HG02970 (cell line): ENCODE results near the gene ART5.
"Not testable (repeated sequence)": the region's sequence is repeated elsewhere in the genome, so short reads cannot be mapped to it uniquely, and the experiment has no call there.

Experiments used
- ATAC-seq: cut with Tn5 transposase; IDR thresholded peaks from one replicate; pipeline ENCODE4 v1.9.1; 2021; ENCODE audit warnings: mild to moderate bottlenecking, moderate library complexity, moderate number of reproducible peaks; ENCODE audit not compliant: unreplicated experiment, low FRiP score

The ART5 gene

DNA sequence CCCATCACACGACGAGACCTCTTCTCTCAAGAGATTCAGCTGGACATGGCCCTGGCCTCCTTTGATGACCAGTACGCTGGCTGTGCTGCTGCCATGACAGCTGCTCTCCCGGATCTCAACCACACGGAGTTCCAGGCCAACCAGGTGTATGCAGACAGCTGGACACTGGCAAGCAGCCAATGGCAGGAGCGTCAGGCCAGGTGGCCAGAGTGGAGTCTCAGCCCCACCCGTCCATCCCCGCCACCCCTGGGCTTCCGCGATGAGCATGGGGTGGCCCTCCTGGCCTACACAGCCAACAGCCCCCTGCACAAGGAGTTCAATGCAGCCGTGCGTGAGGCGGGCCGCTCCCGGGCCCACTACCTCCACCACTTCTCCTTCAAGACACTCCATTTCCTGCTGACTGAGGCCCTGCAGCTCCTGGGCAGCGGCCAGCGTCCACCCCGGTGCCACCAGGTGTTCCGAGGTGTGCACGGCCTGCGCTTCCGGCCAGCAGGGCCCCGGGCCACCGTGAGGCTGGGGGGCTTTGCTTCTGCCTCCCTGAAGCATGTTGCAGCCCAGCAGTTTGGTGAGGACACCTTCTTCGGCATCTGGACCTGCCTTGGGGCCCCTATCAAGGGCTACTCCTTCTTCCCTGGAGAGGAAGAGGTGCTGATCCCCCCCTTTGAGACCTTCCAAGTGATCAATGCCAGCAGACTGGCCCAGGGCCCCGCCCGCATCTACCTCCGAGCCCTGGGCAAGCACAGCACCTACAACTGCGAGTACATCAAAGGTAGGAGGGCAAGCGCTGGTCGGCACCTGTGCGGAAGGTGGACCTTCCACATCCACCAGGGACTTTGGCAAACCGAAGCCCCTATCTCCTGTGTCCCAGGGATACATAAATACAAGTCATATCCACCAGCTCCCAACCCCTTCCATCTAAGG lies 18.1 kb upstream of the ART5 start:
- ATAC-seq = no peak

- ATAC-seq = no peak
Observed at GRCh38 chr11:3658252-3658651, 16.5 kb upstream of the ART5 start.

DNA sequence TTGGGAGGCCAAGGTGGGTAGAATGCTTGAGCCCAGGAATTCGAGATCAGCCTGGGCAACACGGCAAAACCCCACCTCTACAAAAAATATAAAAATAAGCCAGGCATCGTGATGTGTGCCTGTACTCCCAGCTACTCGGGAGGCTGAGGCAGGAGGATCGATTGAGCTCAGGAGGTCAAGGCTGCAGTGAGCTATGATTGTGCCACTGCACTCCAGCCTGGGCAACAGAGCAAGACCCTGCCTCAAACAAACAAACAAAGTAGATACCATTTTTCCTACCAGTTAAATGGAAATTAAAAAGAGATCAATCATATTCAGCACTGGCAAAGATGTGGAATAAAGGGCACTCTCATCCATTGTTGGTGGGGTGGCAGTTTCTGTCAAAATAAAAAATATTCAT lies 15.5 kb upstream of the ART5 start:
- ATAC-seq = not testable (repeated sequence)

DNA sequence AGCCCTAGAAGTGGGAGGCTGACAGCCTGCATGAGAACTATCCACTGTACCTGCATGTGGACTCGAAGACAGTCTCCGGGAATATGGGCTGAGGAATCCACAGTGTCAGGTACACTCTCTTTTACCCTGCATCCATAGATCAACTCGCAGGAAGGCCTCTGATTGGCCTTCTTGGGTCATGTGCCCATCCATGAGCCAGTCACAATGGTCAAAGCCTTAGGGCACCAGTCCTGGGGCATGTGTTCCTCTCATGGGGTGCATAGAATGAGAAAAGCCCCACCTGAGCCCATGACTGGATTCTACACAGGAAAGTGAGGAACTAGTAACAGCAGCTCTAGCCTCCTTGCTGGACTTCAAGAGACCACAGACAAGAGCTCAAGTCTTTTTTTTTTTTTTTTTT lies 13.8 kb upstream of the ART5 start:
- no peak for ATAC-seq

DNA sequence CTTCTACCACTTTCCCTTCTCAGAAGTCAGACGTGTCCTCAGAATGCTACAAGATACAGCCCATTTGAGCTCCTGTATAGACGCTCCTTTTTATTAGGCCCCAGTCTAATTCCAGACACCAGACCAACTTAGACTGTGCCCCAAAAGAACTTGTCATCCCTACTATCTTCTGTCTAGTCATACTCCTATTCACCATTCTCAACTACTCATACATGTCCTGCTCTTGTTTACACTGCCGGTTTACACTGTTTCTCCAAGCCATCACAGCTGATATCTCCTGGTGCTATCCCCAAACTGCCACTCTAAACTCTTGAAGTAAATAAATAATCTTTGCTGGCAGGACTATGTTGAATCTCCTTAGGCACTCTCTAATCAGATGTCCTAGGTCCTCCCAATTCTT lies 10.7 kb upstream of the ART5 start:
- not testable (repeated sequence) for ATAC-seq

DNA sequence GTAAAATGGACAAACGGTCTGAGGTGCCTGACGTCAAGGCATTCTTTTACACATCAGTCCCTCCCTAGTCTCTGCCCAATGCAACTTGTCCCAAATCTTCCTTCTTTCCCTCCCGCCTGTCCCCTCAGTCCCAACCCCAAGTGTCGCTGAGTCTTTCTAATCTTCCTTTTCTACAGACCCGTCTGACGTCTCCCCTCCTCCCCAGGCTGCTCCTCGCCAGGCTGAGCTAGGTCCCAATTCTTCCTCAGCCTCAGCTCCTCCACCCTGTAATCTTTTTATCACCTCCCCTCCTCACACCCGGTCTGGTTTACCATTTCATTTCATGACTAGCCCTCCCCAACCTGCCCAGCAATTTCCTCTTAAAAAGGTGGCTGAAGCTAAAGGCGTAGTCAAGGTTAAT lies 7.6 kb upstream of the ART5 start:
- ATAC-seq = not testable (repeated sequence)

DNA sequence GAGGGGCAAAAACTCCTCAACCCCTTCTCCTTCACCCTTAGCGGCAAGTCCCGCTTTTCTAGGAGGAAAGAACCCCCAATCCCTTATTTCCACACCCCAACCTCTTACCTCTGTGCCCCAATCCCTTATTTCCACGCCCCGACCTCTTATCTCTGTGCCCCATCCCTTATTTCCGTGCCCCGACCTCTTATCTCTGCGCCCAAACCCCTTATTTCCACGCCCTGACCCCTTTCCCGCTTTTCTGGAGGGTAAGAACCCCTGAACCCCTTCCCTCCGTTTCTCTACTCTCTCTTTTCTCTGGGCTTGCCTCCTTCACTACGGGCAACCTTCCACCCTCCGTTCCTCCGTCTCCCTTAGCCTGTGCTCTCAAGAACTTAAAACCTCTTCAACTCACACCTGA lies 7.1 kb upstream of the ART5 start:
- not testable (repeated sequence) for ATAC-seq

- ATAC-seq = no peak
Observed at GRCh38 chr11:3645552-3645951, 3.8 kb upstream of the ART5 start.

- ATAC-seq = no peak
Observed at GRCh38 chr11:3644817-3645235, 3.0 kb upstream of the ART5 start, which contains the start of gene ART1. Gene ART1 (plus strand): TSS chr11:3645128. CDS start chr11:3659214, 14,086 bp downstream.

- not testable (repeated sequence) for ATAC-seq
Observed at GRCh38 chr11:3643102-3643546, 1.3 kb upstream of the ART5 start.

GRCh38 chr11:3642071-3642951 lies 519 bp upstream of the ART5 start:
- ATAC-seq = no peak

- ATAC-seq = no peak
Observed at GRCh38 chr11:3641191-3641590, 601 bp downstream of the ART5 start.

- no peak for ATAC-seq
Observed at GRCh38 chr11:3639841-3640240, 2.0 kb downstream of the ART5 start.

DNA sequence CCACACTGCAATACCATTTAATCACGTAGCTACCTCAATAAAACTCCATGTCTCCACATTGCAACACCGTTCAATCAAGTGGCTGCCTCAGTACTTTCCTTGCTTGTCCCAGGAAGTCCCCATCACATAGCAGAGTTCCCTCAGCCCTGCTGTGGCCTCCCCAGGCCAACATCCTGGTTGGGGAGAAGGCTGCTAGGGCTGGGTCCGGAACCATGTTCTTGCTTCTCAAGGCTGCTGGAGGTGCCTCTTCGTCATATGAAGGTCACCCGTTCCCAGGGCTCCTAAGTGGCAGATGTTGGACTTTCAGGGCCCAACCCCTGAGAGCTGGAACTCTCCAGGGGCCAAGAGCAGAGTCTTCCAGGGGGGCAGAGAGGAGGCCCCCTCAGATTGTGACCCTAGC lies 3.3 kb downstream of the ART5 start:
- no peak for ATAC-seq

DNA sequence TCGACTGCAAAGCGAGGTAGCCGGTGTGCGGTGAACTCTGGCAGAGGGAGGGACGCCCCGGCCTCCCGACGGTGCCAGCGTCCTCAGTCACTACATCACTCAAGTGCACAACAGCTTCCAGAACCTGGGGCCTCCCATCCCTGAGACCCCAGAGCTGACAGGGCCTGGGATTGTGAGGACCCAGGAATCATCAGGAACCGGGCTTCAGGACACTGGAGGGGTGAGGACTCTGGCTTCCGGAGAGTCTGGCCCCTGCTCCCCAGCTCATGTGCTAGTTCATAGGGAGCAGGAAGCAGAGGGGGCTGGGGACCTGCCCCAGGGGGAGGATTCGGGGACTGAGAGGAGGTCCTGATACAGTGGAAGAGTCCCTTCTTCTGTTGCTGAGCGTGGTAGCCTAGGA lies 4.6 kb downstream of the ART5 start:
- ATAC-seq = no peak

DNA sequence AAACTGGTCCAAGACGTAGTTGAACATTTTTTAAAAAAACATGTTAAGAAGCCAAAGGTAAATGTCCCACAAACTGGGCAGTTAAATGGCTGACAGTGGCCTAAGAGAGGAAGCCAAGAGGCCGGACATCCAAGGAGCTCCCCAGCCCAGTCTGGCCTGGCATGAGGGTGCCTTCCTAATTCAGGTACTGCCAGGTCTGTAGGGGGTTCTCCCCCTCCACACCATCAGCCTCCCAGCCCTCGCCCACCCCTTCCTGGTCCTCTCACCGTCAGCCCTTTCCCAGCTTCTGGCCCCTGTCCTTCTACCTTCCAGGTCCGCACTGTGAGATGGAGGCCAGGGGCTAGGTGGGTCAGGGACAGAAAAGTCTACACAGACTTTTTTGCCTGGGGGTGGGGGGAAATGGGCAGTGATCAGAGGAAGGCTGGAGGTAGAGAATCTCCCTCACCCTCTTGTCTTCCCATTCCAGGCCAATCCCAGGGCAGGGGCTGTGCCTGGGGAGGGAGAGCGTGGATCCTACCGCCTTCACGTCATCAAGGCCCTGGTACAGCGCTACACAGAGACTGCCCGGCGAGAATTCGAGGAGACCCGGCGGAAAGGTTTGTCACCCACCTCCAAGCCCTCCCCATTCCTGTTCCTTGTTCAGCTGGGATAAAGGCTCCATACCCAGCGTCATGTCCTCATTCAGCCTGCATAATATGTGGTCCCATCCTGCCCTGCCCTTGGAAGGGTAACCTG lies 6.0 kb downstream of the ART5 start:
- ATAC-seq = no peak

- ATAC-seq = no peak
Observed at GRCh38 chr11:3632070-3632660, 9.6 kb downstream of the ART5 start.

DNA sequence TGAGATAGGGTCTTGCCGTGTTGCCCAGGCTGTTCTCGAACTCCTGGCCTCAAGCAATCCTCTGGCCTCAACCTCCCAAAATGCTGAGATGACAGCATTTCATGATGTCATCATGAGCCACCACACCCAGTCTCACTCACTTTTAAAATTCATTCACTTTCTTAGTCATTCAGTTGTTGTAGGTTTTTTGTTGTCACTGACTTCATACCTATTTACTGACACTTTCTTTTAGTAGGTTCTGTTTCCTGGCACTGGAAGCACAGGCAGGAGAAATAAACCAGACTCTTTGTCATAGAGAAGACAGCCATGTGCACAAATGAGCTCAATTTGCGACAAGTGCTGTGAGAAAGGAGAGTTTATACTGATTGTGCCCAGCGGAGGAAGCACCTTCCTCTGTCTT lies 10.5 kb downstream of the ART5 start:
- no peak for ATAC-seq

- no peak for ATAC-seq
Observed at GRCh38 chr11:3627291-3627690, 14.5 kb downstream of the ART5 start.
